ACHN (cell line): ENCODE data around the gene C1QTNF2.
"Not testable (repeated sequence)": the region's sequence is repeated elsewhere in the genome, so short reads cannot be mapped to it uniquely, and the experiment has no call there.

Experiments used
- DNase-seq: peaks from one replicate; pipeline ENCODE4 v3.0.0-alpha.2; 2015
- in situ Hi-C: cut with HindIII; loops from 2 replicates; pipeline ENCODE4 v1.10.0; 2017; ENCODE audit warnings: low sequenced_read_pairs, low pct_ligation_motif_present, low pct_unique_long_range_greater_than_20kb

C1QTNF2 gene

DNA sequence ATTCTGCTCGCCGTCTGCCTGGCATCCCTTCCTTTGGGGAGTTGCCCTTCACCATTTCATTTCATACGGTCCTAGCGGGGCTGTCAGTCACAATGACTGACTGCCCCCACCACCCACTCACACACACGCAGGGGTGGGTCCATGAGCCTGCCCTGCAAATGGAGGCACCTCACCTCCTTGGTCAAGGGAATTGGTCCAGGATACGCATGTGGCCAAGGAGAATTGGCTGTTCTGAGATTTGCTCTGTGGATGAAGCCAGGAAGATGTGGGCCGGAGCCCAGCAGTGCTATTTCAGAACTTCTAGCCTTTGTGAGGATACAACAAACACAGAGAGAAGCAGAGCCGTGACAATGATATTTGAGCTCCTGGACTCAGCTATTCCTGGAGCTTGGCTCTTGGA lies 17.0 kb downstream of the C1QTNF2 start:
- DNase-seq: no peak
- in situ Hi-C loops: no loop called here

DNA sequence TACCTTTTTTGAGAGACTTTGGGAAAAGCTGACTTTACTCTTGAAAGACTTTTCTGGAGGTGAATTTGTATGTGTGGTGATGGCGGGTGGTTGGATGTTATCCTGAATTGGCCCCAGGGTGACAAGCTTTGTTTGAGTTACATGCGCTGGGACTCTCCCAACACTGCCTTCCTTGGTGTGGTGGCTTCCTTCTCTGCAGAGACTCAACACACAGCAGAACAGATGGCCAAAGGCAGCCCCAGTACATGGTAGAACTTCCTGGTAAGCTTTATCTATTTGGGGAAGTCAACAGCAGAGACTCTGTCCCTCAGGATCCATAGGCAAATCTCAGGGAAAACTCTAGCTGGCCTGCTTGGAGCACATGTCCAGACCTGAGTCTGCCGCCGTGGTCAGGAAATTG lies 18.1 kb downstream of the C1QTNF2 start:
- no peak for DNase-seq
- in situ Hi-C loops: no loop called here

DNA sequence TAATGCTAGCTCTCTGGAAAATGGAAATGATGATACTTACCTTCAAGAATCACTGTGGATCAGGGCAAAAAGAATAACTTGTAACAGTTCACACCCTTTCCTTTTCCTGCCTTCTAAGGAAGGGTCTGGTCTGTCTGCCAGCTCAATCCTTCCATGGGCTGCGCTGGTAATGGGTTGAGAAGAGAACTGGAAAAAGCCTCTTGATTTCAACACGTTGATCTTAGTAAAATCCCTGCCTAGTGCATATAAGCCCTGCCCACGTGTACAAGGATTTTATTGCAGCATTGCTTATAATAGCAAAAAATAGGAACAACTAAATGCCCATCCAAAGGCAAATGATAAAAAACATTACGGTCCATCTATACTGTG lies 20.5 kb downstream of the C1QTNF2 start:
- in situ Hi-C loops: no loop called here
- DNase-seq: no peak

DNA sequence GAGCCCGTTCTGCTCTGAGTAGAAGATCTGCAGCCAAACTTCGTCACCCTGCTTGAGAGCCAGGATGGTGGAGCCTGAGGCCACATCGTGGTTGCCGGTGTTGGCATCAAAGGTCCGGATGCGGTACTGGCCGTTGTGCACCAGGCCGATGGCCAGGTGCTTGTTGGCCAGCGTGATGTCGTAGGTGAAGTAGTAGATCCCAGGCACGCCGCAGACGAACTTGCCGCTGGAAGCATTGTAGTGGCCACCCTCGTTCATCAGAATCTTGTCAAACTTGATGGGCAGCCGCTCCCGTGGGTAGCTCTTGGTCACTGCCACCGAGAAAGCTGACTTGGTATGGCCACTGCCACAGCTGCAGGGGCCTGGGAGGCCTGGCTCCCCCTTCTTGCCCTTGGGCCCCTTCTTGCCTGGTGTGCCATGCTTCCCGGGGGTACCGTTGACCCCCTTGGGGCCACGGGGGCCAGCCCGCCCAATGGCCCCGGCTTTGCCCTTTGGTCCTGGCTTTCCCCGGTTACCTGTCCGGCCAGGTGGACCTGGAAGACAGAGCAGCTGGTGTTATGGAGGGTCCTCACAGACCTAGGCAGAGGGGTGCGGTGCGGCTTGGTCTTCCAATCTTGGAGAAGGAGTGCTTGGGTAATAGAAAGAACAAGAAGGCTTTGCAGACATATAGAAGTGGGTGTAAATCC lies 21.0 kb downstream of the C1QTNF2 start:
- no peak for DNase-seq
- in situ Hi-C loops: no loop called here

DNA sequence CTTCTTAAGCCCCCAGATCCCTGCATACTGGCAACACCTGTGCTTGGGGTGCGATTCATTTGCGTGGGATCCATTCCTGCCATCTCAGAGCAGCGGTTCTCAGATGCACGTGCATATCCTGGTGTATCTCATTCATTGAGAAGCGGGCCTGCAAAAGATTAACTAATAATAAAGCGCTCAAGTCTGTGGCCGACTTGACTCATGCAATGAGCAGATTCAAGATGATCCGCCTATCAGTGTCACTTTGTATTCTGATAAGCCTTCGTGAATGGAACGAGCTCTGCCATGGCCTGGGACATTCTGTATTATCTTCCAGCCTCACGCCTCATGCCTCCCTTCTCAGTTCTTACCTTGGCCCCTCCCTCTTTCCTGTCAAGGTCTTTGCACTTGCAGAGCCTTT lies 22.3 kb downstream of the C1QTNF2 start:
- in situ Hi-C loops: no loop called here
- DNase-seq: no peak

DNA sequence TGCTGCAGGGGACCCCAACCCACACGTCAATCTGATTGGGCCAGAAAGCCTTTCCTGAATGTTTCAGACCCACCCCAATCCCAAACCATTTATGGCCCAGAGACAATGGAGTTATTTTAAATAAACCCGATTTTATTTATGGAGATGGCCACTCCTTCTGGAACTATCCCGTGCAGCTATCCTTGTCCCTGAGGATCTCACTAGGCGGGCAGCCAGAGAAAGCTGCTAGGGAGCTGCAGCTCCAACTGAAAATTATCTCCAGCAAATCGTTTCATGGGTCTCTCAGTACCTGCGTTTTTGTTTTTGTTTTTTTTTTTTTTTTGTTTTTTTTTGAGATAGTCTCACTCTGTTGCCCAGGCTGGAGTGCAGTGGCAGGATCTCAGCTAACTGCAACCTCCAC lies 23.0 kb downstream of the C1QTNF2 start:
- no peak for DNase-seq
- in situ Hi-C loops: no loop called here

DNA sequence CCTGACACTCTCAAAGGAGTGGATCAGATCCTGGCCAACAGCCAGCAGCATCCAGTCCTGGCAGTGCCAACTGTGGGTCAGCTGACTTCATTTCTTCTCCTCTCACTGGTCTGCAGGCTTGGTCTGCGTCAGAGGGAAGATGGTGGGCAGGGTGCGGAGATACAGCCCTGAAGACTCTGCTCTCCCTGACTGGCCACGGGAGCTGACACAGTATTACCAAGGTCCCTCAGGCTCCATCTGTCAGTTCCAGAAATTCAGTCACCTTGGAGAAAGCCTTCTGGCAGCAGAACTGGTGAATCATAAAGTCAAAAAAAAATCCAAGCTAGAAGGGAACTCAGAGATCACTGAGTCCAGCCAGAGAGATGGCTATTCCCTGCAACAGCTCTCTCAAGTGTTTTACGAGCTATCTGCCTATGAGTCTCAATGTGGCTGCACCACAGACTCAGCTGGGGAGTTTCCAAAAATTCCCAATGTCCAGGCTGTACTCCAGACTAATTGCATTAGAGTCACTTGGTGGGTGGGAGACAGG lies 27.9 kb downstream of the C1QTNF2 start:
- in situ Hi-C loops: no loop called here
- peak; percentile 14 for DNase-seq

DNA sequence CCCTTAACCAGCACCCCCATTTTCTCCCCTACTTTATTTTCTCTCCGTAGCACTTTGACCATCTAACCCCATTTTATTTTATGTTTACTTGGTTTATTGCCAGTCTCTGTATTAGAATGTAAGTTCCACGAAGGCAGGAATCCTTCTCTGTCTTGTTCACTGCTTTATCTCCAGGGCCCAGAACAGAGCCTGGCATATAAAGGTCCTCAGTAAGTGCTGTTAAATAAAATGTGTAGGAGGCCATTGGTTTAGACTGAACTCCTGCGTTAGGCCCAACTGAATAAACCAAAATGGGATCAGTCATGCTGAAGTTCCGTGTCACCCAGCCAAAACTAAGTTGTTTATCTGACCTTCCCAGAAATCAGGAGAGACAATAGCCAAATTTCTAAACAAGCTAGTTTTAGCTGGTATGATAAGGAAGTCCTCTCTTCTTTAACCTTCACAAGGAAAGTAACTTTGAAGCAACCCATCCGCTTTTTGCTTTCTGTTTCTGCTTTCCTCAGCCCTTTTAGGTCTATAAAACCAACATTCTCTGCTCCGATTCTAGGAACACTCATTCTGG lies 29.0 kb downstream of the C1QTNF2 start:
- in situ Hi-C loops: no loop called here
- DNase-seq: no peak

DNA sequence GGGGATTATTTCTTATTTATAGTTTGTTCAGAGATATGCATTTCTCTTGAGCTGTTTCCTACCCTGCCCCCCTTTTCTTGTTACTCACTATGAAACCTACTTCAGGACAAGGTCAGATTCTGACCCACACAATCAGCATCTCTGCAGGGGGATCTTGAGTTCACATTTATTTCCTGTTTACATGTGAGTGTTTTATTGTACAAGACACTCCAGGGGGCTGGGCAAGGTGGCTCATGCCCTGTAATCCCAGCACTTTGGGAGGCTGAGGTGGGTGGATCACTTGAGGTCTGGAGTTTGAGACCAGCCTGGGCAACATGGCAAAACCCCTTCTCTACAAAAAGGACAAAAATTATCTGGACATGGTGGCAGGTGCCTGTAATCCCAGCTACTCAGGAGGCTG lies 29.9 kb downstream of the C1QTNF2 start:
- in situ Hi-C loops, DNase-seq: not testable (repeated sequence)

DNA sequence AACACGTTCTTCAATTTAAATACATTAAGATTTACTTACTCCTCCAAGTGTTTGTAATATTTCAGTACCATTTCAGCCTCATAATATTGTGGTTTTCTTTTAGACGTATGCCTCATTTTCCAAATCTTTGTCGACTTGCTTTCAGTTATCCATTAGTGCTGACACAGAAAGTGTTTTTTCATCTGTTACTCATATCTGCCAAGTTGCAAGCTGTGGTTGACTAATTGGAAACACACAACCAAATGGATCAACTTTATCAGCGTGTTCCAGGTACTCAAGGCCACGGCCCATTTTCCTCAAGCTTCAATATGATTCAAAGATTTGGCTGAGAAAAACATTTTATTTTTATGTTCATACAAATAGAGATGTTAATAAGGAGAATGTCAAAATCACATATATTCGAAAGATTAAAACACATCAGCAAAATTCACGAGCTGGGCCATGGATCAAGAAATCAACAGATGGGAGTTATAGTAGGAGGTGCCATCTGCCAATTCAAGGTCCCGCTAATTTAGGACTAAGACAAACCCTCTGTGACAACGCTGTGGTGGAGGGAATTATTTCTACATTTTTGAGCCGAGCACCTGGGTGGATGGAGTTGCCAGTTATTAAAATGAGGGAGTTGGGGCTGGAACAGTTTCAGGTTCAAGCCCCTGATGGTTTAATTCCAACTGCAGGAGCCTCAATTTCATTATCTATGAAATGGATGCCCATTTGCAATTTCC lies 30.9 kb downstream of the C1QTNF2 start:
- DNase-seq: no peak
- in situ Hi-C loops: no loop called here

DNA sequence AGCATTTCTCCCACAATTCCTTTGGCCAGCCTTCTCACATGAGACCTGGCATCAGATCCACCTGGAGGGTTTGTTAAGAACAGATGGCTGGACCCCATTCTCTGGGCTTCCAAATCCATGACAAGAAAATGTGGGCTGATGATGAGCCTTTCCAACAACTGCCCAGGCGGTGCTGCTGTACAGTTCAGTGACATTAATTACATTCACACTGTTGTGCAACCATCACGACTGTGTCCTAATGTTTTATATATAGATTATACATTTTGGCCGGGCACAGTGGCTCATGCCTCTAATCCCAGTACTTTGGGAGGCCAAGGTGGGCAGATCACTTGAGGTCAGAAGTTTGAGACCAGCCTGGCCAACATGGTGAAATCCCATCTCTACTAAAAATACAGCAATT lies 35.7 kb downstream of the C1QTNF2 start:
- DNase-seq, in situ Hi-C loops: not testable (repeated sequence)

DNA sequence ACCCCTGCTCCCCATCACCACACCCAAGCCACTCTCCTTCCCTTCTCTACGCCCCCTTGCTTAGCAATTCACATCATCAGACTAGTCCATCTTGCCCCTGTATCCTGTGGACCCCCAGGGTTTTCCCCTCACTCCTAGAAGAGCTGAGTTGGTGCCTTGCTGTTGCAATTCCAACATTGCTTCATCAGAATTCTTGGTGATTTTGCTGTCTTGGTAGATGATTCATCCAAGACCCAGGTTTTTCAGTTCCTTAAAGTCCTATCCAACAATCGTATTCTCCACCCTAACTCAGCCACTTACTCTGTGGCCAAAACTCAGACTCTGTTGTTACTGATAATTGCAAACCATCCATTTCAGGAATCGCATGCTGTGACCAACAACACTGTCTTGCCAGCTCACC lies 36.7 kb downstream of the C1QTNF2 start:
- in situ Hi-C loops: no loop called here

DNA sequence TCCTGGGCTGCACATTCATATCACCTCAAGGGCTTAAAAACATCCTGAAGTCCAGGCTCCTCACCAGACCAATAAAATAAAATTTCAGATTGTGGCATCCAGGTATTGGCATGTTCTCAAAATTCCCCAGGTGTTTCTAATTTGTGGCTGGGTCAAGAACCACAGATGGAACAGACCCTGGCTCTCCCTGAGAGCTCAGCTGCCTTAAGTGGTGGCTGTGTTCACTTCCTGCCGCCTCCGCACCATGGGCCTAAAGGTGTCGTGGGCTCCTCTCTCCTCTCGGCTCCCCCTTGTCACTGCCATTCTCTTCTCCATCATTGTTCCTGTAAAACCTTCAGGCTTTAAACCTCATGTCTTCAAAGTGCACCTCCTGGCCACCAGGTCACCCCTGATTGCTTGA lies 40.2 kb downstream of the C1QTNF2 start:
- DNase-seq: no peak
- in situ Hi-C loops: no loop called here

More for the DNA sequence above, 36.7 kb downstream of the C1QTNF2 start:
- DNase-seq: no peak

DNA sequence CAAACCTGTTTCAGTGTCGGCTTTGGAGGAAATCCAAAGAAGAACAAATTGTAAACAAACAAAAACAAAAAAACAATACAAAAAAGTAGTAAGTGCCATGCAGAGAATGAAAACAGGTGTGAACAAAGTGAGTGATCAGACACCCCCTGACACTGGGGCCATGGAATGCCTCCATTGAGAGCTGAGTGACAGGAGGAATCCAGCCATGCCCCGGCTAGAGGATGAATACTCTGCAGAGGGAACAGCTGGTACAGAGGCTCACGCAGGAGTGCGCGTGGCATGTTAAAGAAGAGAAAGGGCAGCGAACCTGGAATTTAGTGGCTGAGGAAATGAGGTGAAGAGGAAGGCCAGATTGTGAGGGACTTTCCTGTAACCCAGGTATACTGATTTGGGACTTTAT lies 42.6 kb downstream of the C1QTNF2 start:
- DNase-seq: no peak
- in situ Hi-C loops: no loop called here

DNA sequence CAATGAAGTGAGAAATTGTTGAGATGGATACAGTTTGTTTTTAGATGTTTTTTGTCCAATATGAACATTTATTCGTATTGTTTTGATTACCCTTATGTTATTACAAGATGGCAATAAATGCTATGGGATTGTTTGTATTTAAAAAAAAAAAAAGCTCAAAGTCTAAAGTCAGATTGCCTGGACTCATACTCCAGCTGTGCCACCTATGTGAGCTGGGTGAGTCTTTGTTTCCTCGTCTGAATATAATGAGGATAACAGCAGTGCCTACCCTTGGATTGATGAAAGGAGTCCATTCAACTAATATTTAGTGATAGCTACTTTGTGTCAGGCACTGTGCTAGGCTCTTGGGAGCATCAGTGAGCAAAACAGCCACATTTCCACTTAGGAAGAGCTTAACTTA lies 43.4 kb downstream of the C1QTNF2 start:
- no peak for DNase-seq
- in situ Hi-C loops: no loop called here

DNA sequence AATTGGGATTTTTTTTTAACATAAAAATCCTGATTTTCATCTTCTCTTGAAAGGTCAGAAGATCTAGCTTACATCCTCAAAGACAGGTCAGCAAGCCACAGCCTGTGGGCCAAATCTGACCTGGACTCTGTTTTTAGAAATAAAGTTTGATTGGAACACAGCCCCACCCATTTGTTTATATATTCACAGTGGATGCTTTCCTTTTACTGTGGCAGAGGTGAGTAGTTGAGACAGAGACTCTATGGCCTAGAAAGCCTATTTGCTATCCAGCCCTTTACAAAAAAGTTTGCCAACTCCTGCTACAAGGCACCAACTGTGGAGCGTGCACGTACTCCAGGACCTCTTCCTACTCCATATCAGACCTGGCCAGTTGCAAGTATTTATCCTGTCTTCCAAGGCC lies 44.7 kb downstream of the C1QTNF2 start:
- in situ Hi-C loops: no loop called here
- no peak for DNase-seq

DNA sequence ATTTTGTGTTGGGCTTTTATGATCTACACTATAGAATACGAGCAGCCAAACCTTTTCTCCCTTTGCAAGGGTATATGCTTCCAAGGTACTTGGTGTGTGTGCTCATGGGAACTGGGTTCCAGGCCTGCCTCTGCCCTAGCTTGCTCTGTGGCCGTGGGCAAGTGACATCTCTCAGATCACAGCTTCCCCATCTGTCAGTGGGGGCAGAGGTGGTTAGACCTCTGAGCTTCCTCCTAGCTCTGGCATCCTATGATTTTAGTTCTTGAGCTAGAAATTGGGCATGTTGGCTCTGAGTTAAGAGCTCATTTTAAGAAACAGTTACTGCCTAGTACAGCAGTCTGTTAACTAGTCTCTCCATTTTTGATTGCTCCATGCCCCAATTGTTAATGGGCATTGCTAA lies 45.5 kb downstream of the C1QTNF2 start:
- in situ Hi-C loops: no loop called here
- DNase-seq: no peak

DNA sequence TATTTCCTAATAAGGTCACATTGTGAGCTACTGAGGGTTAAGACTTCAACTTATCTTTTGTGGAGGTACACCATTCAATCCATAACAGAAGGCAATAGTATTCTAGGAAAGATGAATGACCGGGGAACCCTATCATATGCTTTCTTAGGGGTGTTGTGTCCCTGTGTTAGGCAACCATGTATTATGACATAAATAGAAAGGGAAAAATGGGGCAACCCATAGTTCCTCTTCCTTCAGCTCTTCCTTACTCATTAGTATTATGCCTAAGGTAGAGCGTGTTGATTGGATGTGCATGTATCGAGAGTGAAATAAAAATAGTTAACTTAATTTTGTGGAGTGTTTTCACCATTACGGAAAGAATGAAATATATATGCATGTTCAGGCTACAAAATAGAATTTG lies 52.0 kb downstream of the C1QTNF2 start:
- in situ Hi-C loops: no loop called here
- DNase-seq: no peak

DNA sequence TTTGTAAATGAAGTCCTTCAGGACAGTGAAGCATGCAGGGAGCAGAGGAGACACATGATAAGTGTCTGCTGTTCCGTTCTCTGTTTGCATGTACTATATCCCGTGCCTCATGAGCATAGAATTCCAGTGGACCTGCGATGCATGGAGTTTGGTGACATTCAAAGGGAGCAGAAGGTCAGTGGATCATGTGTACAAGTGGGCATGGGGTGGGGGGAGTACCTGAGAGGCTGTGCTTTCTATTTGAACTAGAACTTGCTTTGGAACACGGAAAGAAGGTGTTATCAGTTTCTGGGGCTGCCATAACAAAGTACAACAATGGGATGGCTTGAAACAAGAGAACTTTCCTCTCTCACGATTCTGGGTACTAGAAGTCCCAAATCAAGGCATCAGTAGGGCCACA lies 53.0 kb downstream of the C1QTNF2 start:
- no peak for DNase-seq
- in situ Hi-C loops: no loop called here

DNA sequence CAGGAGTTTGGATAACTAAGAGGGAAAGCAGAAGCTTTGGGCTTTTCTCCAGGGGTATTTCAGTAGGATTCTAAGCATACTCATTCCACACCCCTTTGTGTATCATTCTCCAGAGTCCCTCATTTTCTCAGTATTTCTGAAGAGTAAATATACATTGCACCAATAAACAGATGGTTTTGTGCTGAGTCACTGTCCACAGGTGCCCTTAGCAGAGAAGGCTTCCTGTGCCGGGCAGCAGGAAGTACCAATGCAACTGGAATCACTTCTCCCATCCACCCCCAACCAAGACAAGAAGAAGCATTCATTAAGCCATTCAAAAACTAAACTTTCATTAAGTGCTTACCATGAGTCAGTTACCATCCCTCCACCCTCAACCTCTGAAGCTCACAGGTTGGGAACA lies 54.5 kb downstream of the C1QTNF2 start:
- DNase-seq: peak; percentile 52
- in situ Hi-C loops: no loop called here
